ENCODE data around the gene PLXNB3.
"Not testable (repeated sequence)": the region's sequence is repeated elsewhere in the genome, so short reads cannot be mapped to it uniquely, and the experiment has no call there.

Gene PLXNB3

DNA sequence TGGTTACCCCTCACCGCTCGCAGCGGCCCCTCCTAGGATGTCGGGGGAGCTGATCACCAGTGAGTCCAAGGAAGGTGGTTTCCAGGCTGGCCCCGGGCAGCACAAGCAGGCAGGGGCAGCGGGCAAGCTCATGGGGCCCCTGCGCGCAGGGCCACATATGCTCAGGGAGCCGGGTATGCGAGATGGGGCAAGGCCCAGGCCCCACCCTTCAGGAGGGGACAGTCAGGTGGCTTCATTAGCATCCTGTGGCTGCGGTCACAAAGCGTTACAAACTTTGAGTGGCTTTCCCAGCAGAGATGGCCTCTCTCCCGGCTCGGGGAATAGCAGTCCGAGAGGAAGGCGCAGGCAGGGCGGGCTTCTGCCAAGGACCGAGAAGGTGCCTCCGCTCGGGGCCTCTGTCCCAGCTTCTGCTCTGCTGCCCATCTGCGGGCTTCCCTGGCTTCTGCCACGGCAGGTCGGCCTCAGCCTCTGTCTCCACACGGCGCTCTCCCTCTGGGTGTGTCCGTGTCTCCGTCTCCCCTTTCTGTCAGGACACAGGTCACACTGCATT lies 25.9 kb upstream of the PLXNB3 start:
- DNase-seq (no peak), ATAC-seq (replicated peaks) (no peak)
- peaks cover 6 to 22% of the 10 kb centered on the region in 2 donors for H3K4me1 Mint-ChIP-seq (ENCODE audit: low read depth in 2 of 2)
- H3K4me3 Mint-ChIP-seq = no peak overlapping the region
- H3K27me3 Mint-ChIP-seq = no peaks in the 10 kb centered on the region
- H3K27ac Mint-ChIP-seq = no peak overlapping the region
- H3K9me3 Mint-ChIP-seq = no peaks in the 10 kb centered on the region
- peaks cover 10% of the 10 kb centered on the region for H3K36me3 Mint-ChIP-seq (ENCODE audit: insufficient read depth)

DNA sequence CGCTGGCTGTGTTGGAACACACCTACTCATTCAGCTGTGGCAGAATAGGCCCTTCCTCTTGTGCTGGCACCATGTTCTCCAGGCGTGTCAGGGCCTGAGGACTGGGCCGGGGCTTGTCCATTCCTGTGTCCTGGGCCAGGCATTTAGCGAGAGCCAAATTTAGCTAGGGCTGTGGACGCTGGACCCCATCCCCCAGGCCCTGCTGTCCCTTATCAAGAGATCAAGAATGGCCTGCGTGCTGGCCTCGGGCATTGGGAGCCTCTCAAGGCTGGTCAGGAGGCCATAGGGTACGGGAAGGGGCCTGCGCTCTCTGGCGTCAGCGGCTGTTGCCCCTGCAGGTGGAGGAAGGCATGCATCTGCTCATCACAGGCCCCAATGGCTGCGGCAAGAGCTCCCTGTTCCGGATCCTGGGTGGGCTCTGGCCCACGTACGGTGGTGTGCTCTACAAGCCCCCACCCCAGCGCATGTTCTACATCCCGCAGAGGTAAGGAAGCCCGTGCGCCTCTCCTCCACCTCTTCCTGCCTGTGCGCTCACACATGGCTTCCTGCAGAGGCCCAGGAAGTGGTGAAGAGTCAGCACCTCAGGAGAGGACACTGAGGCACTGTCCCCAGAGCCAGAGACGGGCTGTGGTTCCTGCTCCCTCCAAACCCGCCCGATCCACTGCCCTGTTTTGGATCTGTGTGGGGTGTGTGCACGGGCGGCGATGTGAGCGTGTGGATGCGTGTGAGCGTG lies 24.1 kb upstream of the PLXNB3 start:
- ATAC-seq (replicated peaks) (peak; percentile 66), DNase-seq (no peak)
- H3K36me3 Mint-ChIP-seq (ENCODE audit: insufficient read depth) = peaks cover 6% of the 10 kb centered on the region
- peak overlapping the region; percentile 37 to 76 for H3K4me3 Mint-ChIP-seq
- peaks cover 6 to 19% of the 10 kb centered on the region in 2 donors for H3K4me1 Mint-ChIP-seq (ENCODE audit: low read depth in 2 of 2)
- H3K27ac Mint-ChIP-seq = peak overlapping the region in 1 of 2 donors; percentile 20
- peaks cover 4 to 6% of the 10 kb centered on the region in 2 donors for H3K27me3 Mint-ChIP-seq
- no peaks in the 10 kb centered on the region for H3K9me3 Mint-ChIP-seq

DNA sequence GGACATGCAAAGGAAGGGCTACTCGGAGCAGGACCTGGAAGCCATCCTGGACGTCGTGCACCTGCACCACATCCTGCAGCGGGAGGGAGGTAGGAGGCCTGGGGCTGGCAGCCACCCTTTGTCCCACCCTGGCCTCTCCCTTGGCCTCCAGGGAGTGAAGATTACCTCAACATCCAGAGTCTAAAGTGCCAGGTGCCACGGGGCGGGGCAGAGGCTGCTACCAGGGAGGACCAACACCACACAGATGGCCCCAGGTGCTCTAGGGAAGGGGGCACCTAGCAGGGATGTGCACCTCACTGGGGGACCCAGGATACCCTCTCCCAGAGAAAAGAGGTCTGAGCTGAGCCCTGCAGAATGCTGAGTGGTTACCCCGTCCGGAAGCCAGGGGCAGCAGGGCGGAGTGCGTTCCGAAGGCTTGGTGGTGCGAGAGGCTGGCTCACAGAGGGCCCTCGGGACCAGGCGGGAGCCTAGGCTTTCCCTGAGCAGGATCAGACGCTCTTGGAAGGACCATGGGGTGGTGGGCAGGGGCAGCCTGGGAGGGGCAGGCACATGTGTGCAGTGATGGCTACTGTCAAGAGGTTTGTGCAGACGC lies 23.3 kb upstream of the PLXNB3 start:
- Mint-ChIP-seq H3K27me3 (peaks cover 4 to 9% of the 10 kb centered on the region in 2 donors), H3K27ac (peak overlapping the region in 1 of 2 donors; percentile 62), H3K36me3 (ENCODE audit: insufficient read depth) (peaks cover 6% of the 10 kb centered on the region), H3K4me3 (peak overlapping the region in 1 of 2 donors; percentile 76), H3K9me3 (no peaks in the 10 kb centered on the region), H3K4me1 (ENCODE audit: low read depth in 2 of 2) (peaks cover under 1 to 11% of the 10 kb centered on the region in 2 donors)
- ATAC-seq (replicated peaks) (no peak), DNase-seq (no peak)

- peaks cover 6% of the 10 kb centered on the region for H3K36me3 Mint-ChIP-seq (ENCODE audit: insufficient read depth)
- H3K9me3 Mint-ChIP-seq = no peaks in the 10 kb centered on the region
- DNase-seq = no peak
- peaks cover 0 to 12% of the 10 kb centered on the region in 2 donors for H3K4me1 Mint-ChIP-seq (ENCODE audit: low read depth in 2 of 2)
- peak overlapping the region in 1 of 2 donors; percentile 76 for H3K4me3 Mint-ChIP-seq
- no peak for ATAC-seq (replicated peaks)
- peak overlapping the region in 1 of 2 donors; percentile 62 for H3K27ac Mint-ChIP-seq
- H3K27me3 Mint-ChIP-seq = peaks cover 9 to 16% of the 10 kb centered on the region in 2 donors
These were observed 22.6 kb upstream of the PLXNB3 start for GRCh38 chrX:153741446-153741845.

DNA sequence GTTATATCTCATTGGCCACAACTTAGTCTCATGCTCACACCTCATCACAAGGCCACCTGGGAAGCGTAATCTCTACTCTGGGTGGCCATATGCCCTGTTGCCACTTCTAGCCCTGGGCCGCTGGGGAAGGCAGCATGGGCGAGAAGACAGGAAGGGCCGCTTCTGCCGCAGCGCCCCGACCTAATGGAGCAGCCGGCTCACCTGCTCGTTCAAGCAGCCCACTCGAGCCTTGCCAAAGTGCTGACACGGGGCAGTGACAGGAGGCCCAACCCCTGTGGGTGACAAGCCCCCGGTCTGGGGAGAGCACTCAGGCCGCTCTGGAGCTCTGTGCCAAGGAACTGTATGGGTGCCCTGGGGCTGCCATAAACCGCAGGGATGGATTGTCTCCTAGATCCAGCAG lies 21.9 kb upstream of the PLXNB3 start:
- H3K4me3 Mint-ChIP-seq; H3K4me1 Mint-ChIP-seq (ENCODE audit: low read depth in 2 of 2); H3K27ac Mint-ChIP-seq: not testable (repeated sequence)

DNA sequence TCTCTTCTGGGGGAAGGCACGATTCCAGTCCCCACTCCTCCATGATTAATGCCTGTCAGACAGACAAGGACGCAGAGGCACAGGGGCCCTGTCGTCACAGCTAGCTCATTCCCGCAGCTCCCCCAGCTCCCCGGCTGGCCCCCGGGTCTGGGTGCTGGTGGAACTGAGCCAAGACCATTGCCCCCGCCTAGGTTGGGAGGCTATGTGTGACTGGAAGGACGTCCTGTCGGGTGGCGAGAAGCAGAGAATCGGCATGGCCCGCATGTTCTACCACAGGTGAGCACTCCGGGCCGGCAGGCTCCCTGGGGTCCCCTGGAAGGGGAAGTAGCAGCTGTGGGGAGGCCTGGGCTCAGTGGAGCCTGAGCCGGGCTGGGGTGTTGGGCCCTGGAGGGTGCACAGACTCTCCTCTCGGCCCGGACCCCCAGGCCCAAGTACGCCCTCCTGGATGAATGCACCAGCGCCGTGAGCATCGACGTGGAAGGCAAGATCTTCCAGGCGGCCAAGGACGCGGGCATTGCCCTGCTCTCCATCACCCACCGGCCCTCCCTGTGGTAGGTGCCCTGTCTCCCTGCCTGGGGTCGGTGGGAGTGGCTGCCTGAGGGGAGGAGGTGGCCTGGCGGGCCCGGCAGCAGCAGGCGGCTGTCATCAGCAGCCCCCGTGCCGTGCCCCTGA lies 21.1 kb upstream of the PLXNB3 start:
- not testable (repeated sequence) for H3K36me3 Mint-ChIP-seq (ENCODE audit: insufficient read depth); DNase-seq; ATAC-seq (replicated peaks); H3K9me3 Mint-ChIP-seq; H3K4me3 Mint-ChIP-seq; H3K4me1 Mint-ChIP-seq (ENCODE audit: low read depth in 2 of 2); H3K27ac Mint-ChIP-seq
- peaks cover 13 to 20% of the 10 kb centered on the region in 2 donors for H3K27me3 Mint-ChIP-seq

More for the DNA sequence above, 21.9 kb upstream of the PLXNB3 start:
- H3K27me3 Mint-ChIP-seq = peaks cover 13 to 20% of the 10 kb centered on the region in 2 donors
- H3K36me3 Mint-ChIP-seq (ENCODE audit: insufficient read depth); H3K9me3 Mint-ChIP-seq; DNase-seq; ATAC-seq (replicated peaks): not testable (repeated sequence)

DNA sequence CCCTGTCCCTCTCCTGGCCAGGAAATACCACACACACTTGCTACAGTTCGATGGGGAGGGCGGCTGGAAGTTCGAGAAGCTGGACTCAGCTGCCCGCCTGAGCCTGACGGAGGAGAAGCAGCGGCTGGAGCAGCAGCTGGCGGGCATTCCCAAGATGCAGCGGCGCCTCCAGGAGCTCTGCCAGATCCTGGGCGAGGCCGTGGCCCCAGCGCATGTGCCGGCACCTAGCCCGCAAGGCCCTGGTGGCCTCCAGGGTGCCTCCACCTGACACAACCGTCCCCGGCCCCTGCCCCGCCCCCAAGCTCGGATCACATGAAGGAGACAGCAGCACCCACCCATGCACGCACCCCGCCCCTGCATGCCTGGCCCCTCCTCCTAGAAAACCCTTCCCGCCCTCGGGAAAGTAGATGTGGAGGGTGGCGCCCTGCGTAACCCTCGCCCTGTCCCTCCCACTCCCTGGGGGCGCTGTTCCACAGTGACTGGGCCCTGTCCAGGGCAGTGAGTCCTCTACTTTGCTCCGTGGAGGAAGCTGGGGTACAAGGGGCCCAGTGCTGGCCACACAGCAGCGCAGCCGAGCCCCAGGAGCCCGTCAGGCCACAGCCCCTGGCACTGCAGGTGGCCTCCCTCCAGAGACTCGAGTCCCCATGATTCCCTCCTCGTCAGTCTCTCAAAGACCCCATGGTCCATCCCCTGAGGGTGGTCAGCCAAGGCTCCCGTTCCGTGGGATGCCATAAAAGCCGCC lies 20.4 kb upstream of the PLXNB3 start:
- H3K27ac Mint-ChIP-seq; ATAC-seq (replicated peaks); H3K36me3 Mint-ChIP-seq (ENCODE audit: insufficient read depth); H3K4me1 Mint-ChIP-seq (ENCODE audit: low read depth in 2 of 2); H3K4me3 Mint-ChIP-seq; H3K9me3 Mint-ChIP-seq; DNase-seq: not testable (repeated sequence)
- peaks cover 13 to 20% of the 10 kb centered on the region in 2 donors for H3K27me3 Mint-ChIP-seq

DNA sequence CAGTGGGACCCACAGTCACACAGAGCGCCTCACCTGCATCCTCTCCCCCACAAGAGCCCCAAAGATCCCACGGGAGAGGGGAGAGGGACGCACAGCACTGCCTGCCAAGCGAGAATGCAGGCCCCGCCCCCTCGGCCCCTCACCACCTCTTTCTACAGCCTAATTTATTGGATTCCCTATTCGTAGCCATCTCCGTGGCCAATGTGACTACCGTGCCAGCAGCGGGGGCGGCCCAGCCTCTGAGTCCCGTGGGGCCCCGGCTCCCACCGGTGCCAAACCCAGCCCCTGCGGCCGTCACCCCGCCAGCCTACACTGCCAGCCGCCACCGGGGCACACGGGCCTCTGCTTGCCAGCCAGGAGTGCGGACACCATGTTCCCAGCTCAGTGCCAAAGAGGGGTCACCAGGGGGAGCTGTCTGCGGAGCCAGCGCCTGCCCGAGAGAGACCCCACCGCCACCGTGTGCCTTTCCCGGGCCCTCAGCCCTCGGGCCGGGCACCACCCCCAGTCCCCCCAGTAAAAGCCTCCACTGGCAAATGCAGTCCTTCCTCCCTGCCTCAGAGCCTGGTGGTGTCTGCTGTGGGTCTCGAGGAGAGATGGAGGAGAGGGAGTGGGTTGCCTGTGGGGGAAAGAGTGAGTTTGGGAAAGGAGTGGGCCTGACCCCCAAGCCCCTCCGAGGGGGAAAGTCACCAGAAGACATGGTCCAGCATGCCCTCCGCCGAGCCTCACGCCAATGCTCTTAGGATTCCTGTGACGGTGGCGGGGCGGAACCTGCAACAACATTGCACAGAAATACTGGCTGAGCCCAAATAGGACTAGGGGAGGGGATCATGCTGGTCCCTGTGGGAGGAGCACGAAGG lies 19.6 kb upstream of the PLXNB3 start:
- ATAC-seq (replicated peaks) (no peak), DNase-seq (no peak)
- Mint-ChIP-seq H3K36me3 (ENCODE audit: insufficient read depth) (peaks cover 4% of the 10 kb centered on the region), H3K27me3 (peaks cover 13 to 26% of the 10 kb centered on the region in 2 donors), H3K9me3 (no peaks in the 10 kb centered on the region), H3K4me1 (ENCODE audit: low read depth in 2 of 2) (peaks cover 0 to 9% of the 10 kb centered on the region in 2 donors), H3K27ac (no peak overlapping the region), H3K4me3 (no peak overlapping the region)

DNA sequence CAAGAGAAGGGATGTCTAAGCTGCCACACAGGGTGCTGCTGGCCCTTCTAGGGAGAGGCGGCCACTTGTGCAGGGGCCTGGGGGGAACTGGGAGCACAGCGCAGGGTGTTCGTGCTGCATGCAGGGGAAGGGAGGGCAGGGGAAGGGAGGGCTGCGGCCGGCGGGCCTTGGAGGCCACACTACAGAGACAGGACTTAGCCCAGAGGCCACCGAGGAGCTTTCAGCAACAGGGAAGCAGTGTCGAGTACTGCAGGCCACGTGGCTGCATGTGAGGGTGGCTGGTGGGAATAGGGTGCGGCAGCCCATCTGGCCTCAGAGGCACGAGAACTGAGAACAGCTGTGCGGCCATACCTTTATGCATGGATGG lies 19.0 kb upstream of the PLXNB3 start:
- not testable (repeated sequence) for DNase-seq; H3K36me3 Mint-ChIP-seq (ENCODE audit: insufficient read depth); ATAC-seq (replicated peaks); H3K4me1 Mint-ChIP-seq (ENCODE audit: low read depth in 2 of 2); H3K4me3 Mint-ChIP-seq; H3K27ac Mint-ChIP-seq; H3K9me3 Mint-ChIP-seq
- H3K27me3 Mint-ChIP-seq = peaks cover 13 to 32% of the 10 kb centered on the region in 2 donors

GRCh38 chrX:153746359-153746758 lies 17.7 kb upstream of the PLXNB3 start:
- ATAC-seq (replicated peaks) (no peak), DNase-seq (no peak)
- Mint-ChIP-seq H3K4me3 (no peak overlapping the region), H3K36me3 (ENCODE audit: insufficient read depth) (no peaks in the 10 kb centered on the region), H3K27ac (no peak overlapping the region), H3K9me3 (no peaks in the 10 kb centered on the region), H3K4me1 (ENCODE audit: low read depth in 2 of 2) (peaks cover 0 to 1% of the 10 kb centered on the region in 2 donors), H3K27me3 (peaks cover 13 to 35% of the 10 kb centered on the region in 2 donors)

DNA sequence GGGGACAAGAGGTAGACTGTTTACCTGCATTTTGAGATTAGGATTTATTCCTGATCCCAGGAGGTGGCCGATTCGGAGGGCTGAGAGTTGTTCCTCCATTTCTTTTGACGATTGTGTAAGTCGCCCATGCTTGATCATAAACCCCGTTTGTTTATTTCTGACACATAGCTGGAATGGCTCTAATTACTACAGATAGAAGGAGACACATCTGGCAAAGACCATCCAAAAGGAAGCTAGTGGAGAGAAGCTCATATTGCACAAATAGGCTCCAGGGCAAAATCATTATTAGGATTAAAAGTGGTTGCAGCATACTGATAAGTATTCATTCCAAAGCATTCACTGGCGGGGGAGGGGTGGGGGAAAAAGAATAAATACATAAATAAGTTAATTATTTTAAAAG lies 17.1 kb upstream of the PLXNB3 start:
- H3K4me3 Mint-ChIP-seq; H3K4me1 Mint-ChIP-seq (ENCODE audit: low read depth in 2 of 2); H3K9me3 Mint-ChIP-seq; H3K27ac Mint-ChIP-seq; ATAC-seq (replicated peaks); H3K36me3 Mint-ChIP-seq (ENCODE audit: insufficient read depth); DNase-seq: not testable (repeated sequence)
- H3K27me3 Mint-ChIP-seq = peaks cover 13 to 35% of the 10 kb centered on the region in 2 donors

DNA sequence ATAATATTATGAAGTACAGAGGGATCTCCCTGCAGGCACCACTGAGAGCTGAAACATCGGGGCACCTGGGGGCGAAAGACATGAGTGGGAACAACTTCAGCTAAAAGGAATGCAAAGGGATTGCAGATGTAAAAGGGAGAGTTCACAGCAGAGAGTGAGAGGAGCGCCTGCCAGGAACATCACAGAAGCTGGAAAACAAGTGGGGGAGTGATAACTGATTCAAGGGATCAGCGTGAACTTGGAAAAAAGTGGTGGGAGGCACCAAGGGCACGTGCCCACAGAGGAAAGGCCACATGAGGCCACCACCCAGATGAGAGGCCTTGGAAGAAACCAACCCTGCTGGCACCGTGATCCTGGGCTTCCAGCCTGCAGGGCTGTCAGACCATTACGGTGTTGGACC lies 15.0 kb upstream of the PLXNB3 start:
- H3K4me3 Mint-ChIP-seq; H3K4me1 Mint-ChIP-seq (ENCODE audit: low read depth in 2 of 2); H3K9me3 Mint-ChIP-seq; H3K27ac Mint-ChIP-seq; H3K36me3 Mint-ChIP-seq (ENCODE audit: insufficient read depth); ATAC-seq (replicated peaks); DNase-seq: not testable (repeated sequence)
- H3K27me3 Mint-ChIP-seq = peaks cover 13 to 35% of the 10 kb centered on the region in 2 donors

Data from effector memory CD8-positive, alpha-beta T cell (primary cell).